Effector CD4-positive, alpha-beta T cell (primary cell): Measurements from ENCODE around the gene PCDH10.
"Not testable (repeated sequence)": the region's sequence is repeated elsewhere in the genome, so short reads cannot be mapped to it uniquely, and the experiment has no call there.

Experiments used
- DNase-seq: peaks from one replicate; pipeline ENCODE4 v3.0.0-alpha.2; 2020

Gene PCDH10

GRCh38 chr4:133240451-133240850 is 91.4 kb downstream of the PCDH10 start:
- DNase-seq: not testable (repeated sequence)
